DMS 273 treated with DMSO at 0.1 percent for 48 hours (cell line): Measurements from ENCODE around the gene METTL6.
A peak's percentile ranks its signal among the peaks of the same experiment; 100 is the strongest.

ENCODE experiments used
- DNase-seq: peaks from one replicate; lab custom pipeline; 2025; lab: John Stamatoyannopoulos, UW

METTL6 gene

GRCh38 chr3:15368561-15369135 lies 58.7 kb downstream of the METTL6 start:
- peak; percentile 33 for DNase-seq

- DNase-seq = no peak
Measured at GRCh38 chr3:15367059-15367458, 60.3 kb downstream of the METTL6 start.

GRCh38 chr3:15364078-15364477 lies 63.3 kb downstream of the METTL6 start:
- DNase-seq = peak; percentile 7

GRCh38 chr3:15361494-15362214 lies 65.7 kb downstream of the METTL6 start:
- no peak for DNase-seq

GRCh38 chr3:15360788-15361493 lies 66.4 kb downstream of the METTL6 start:
- no peak for DNase-seq
